HepG2 (cell line): ENCODE data around the gene ANKRD11. TPM values are rescaled to one million over a fixed set of nuclear protein-coding genes. Genes with fewer than 3 reads are reported as not detected.

Source experiments
- AGO2 ChIP-seq: fragments of 200-400 bp; formaldehyde crosslinking; optimal IDR thresholded peaks from 2 replicates; pipeline ENCODE3; 2017; ENCODE audit warnings: mild to moderate bottlenecking, low read depth, low read length, moderate library complexity
- EED ChIP-seq: sonication (generic); formaldehyde crosslinking; IDR thresholded peaks from 2 replicates; pipeline ENCODE4 v1.5.0; 2020; ENCODE audit warnings: mild to moderate bottlenecking, missing genetic modification reagents
- HOXA3 ChIP-seq: sonication (generic); formaldehyde crosslinking; IDR thresholded peaks from 2 replicates; pipeline ENCODE4 v1.5.0; 2020; ENCODE audit warnings: missing genetic modification reagents
- KMT2B ChIP-seq: IDR thresholded peaks from 2 replicates; pipeline ENCODE4 v1.6.1; 2016; ENCODE audit warnings: missing genetic modification reagents, missing compliant biosample characterization
- SMAD1 ChIP-seq: sonication (generic); formaldehyde crosslinking; IDR thresholded peaks from 2 replicates; pipeline ENCODE4 v1.4.0; 2020; ENCODE audit warnings: missing genetic modification reagents, low read depth, mild to moderate bottlenecking, borderline replicate concordance
- TBX2 ChIP-seq: sonication (generic); formaldehyde crosslinking; IDR thresholded peaks from 2 replicates; pipeline ENCODE4 v1.5.0; 2020; ENCODE audit warnings: missing genetic modification reagents, mild to moderate bottlenecking, borderline replicate concordance
- TCF7 ChIP-seq: sonication (generic); IDR thresholded peaks from 2 replicates; pipeline ENCODE4 v1.6.1; 2016; ENCODE audit warnings: antibody characterized with exemption, low read depth
- XRCC5 ChIP-seq: fragments of 200-400 bp; formaldehyde crosslinking; optimal IDR thresholded peaks from 2 replicates; pipeline ENCODE3; 2017; ENCODE audit warnings: mild to moderate bottlenecking, low read length
- ZC3H4 ChIP-seq: sonication (generic); formaldehyde crosslinking; IDR thresholded peaks from 2 replicates; pipeline ENCODE4 v1.4.0; 2020; ENCODE audit warnings: missing genetic modification reagents, borderline replicate concordance
- ZNF251 ChIP-seq: sonication (generic); formaldehyde crosslinking; IDR thresholded peaks from 2 replicates; pipeline ENCODE4 v1.9.0; 2021; ENCODE audit warnings: mild to moderate bottlenecking, missing genetic modification reagents
- ZNF7 ChIP-seq: IDR thresholded peaks from 2 replicates; pipeline ENCODE4 v1.6.1; 2016; ENCODE audit warnings: missing biosample characterization, missing genetic modification reagents
- ZNF816 ChIP-seq: sonication (generic); formaldehyde crosslinking; IDR thresholded peaks from 2 replicates; pipeline ENCODE4 v1.8.0; 2022; ENCODE audit warnings: missing genetic modification reagents, mild to moderate bottlenecking, borderline replicate concordance
- polyA plus RNA-seq, 8 experiments: library from polyadenylated mRNA; depleted of rRNA in 3 of 8; stranded (reverse) in 7 of 8; unstranded in 1 of 8; fragments of >200 nt; fragmentation: Illumina TruSeq in 4 of 8; extraction: Trizol in 4 of 8; gene quantifications; 2 replicates each; pipeline versions ENCODE4 v1.2.1 to v1.2.3, GENCODE V29; 2011 to 2016; ENCODE audit warnings: low read depth in 4 of 8, missing spikeins in 1 of 8, mixed read lengths in 1 of 8; ENCODE audit not compliant: insufficient read depth in 1 of 8
- total RNA-seq, 5 experiments: library from RNA; depleted of rRNA; stranded (reverse); fragments of >200 nt; fragmentation: Illumina TruSeq; extraction: Trizol; gene quantifications; 2 replicates each; pipeline ENCODE4 v1.2.3, GENCODE V29; 2016; ENCODE audit warnings: low read depth in 1 of 5
- TF ChIP-seq, protein P1 (sequence below): sonication (generic); formaldehyde crosslinking; IDR thresholded peaks from 2 replicates; pipeline ENCODE4 v1.5.0; 2020; ENCODE audit warnings: mild to moderate bottlenecking, missing genetic modification reagents
- TF ChIP-seq, protein P2 (sequence below): sonication (generic); formaldehyde crosslinking; IDR thresholded peaks from 2 replicates; pipeline ENCODE4 v1.5.1; 2020; ENCODE audit warnings: missing genetic modification reagents, mild to moderate bottlenecking, borderline replicate concordance
- TF ChIP-seq, protein P3 (sequence below): sonication (generic); formaldehyde crosslinking; IDR thresholded peaks from 2 replicates; pipeline ENCODE4 v1.5.0; 2020; ENCODE audit warnings: missing genetic modification reagents, mild to moderate bottlenecking, borderline replicate concordance
- TF ChIP-seq, protein P4 (sequence below): sonication (generic); formaldehyde crosslinking; IDR thresholded peaks from 2 replicates; pipeline ENCODE4 v1.5.1; 2020; ENCODE audit warnings: mild to moderate bottlenecking, missing genetic modification reagents, moderate library complexity
- TF ChIP-seq, protein P5 (sequence below): sonication (generic); formaldehyde crosslinking; IDR thresholded peaks from 2 replicates; pipeline ENCODE4 v1.4.0; 2020; ENCODE audit warnings: missing genetic modification reagents

Gene ANKRD11
- total and polyA plus RNA-seq, 2 of the 13 experiments (the other 11 are each of a cell fraction or from before 2014, with no cell fraction given), result 21.4 to 38.4 TPM

DNA sequence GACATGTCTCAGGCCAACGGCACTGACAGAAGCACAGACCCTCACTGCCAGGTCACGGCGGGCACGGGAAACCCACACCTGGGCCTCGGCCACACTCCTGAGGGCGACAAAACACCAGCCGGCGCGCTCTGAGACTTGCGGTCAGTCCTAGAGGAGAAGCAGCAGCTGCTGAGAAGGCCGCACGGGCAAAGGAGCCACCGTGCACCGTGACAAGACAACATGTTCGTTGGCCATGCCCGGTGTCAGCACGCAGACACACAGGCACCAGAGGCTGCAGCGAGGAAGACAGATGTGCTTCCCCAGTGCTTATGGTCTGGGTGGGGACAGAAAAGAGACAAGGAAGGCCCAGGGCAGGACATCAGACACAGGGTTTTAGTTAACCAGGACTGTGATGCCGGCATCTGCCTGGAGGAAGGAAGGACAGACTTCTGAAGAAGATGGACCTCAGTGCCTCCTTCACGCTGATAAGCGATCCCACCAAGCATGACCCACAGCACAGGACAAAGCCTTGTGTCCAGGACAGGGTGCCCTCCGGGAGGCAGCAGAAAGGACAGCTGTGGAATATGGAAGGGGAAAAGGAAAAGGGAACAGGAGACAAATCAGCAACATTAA lies 84.0 kb downstream of the ANKRD11 start (continued):
- TF ChIP-seq, protein P1, sequence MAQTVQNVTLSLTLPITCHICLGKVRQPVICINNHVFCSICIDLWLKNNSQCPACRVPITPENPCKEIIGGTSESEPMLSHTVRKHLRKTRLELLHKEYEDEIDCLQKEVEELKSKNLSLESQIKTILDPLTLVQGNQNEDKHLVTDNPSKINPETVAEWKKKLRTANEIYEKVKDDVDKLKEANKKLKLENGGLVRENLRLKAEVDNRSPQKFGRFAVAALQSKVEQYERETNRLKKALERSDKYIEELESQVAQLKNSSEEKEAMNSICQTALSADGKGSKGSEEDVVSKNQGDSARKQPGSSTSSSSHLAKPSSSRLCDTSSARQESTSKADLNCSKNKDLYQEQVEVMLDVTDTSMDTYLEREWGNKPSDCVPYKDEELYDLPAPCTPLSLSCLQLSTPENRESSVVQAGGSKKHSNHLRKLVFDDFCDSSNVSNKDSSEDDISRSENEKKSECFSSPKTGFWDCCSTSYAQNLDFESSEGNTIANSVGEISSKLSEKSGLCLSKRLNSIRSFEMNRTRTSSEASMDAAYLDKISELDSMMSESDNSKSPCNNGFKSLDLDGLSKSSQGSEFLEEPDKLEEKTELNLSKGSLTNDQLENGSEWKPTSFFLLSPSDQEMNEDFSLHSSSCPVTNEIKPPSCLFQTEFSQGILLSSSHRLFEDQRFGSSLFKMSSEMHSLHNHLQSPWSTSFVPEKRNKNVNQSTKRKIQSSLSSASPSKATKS (CRISPR knock-in tag), result no peak
- peak; percentile 87 for TF ChIP-seq AGO2
- TF ChIP-seq SMAD1 (CRISPR knock-in tag), result no peak
- TF ChIP-seq, protein P2, sequence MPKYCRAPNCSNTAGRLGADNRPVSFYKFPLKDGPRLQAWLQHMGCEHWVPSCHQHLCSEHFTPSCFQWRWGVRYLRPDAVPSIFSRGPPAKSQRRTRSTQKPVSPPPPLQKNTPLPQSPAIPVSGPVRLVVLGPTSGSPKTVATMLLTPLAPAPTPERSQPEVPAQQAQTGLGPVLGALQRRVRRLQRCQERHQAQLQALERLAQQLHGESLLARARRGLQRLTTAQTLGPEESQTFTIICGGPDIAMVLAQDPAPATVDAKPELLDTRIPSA, result no peak
- TF ChIP-seq ZNF251 (CRISPR knock-in tag), result no peak
- TF ChIP-seq ZC3H4 (CRISPR knock-in tag), result no peak
- no peak for TF ChIP-seq ZNF7 (CRISPR knock-in tag)
- TF ChIP-seq, protein P3, sequence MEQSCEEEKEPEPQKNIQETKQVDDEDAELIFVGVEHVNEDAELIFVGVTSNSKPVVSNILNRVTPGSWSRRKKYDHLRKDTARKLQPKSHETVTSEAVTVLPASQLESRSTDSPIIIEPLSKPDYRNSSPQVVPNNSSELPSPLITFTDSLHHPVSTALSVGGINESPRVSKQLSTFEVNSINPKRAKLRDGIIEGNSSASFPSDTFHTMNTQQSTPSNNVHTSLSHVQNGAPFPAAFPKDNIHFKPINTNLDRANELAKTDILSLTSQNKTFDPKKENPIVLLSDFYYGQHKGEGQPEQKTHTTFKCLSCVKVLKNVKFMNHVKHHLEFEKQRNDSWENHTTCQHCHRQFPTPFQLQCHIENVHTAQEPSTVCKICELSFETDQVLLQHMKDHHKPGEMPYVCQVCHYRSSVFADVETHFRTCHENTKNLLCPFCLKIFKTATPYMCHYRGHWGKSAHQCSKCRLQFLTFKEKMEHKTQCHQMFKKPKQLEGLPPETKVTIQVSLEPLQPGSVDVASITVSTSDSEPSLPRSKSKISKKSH (CRISPR knock-in tag), result peak; percentile 87
- TF ChIP-seq ZNF816 (CRISPR knock-in tag), result no peak
- no peak for TF ChIP-seq TBX2
- TF ChIP-seq TCF7, result no peak
- 0 out of 2 replicates have a peak, but pooled peaks have one; percentile 28 for TF ChIP-seq EED (CRISPR knock-in tag)
- TF ChIP-seq HOXA3, result no peak
- TF ChIP-seq KMT2B (CRISPR knock-in tag), result no peak
- TF ChIP-seq, protein P4, sequence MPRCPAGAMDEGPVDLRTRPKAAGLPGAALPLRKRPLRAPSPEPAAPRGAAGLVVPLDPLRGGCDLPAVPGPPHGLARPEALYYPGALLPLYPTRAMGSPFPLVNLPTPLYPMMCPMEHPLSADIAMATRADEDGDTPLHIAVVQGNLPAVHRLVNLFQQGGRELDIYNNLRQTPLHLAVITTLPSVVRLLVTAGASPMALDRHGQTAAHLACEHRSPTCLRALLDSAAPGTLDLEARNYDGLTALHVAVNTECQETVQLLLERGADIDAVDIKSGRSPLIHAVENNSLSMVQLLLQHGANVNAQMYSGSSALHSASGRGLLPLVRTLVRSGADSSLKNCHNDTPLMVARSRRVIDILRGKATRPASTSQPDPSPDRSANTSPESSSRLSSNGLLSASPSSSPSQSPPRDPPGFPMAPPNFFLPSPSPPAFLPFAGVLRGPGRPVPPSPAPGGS, result peak; percentile 56; the same call in 1 of the 2 replicates
- TF ChIP-seq XRCC5, result peak; percentile 8
- TF ChIP-seq, protein P5, sequence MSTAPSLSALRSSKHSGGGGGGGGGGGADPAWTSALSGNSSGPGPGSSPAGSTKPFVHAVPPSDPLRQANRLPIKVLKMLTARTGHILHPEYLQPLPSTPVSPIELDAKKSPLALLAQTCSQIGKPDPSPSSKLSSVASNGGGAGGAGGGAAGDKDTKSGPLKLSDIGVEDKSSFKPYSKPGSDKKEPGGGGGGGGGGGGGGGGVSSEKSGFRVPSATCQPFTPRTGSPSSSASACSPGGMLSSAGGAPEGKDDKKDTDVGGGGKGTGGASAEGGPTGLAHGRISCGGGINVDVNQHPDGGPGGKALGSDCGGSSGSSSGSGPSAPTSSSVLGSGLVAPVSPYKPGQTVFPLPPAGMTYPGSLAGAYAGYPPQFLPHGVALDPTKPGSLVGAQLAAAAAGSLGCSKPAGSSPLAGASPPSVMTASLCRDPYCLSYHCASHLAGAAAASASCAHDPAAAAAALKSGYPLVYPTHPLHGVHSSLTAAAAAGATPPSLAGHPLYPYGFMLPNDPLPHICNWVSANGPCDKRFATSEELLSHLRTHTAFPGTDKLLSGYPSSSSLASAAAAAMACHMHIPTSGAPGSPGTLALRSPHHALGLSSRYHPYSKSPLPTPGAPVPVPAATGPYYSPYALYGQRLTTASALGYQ (CRISPR knock-in tag), result no peak
